Right lobe of liver (tissue), 6 donors: ENCODE data around the gene SCN3A. TPM values are rescaled to one million over a fixed set of nuclear protein-coding genes. Genes with fewer than 3 reads are reported as not detected.
A peak's percentile ranks its signal among the peaks of the same experiment; 100 is the strongest.

Experiments
- ATAC-seq, 4 donors: fragments of 200-7000 bp; cut with Tn5 transposase; one replicate each; pipeline ENCODE4 v1.9.1; 2020; ENCODE audit warnings: mild to moderate bottlenecking in 4 of 4, moderate library complexity in 4 of 4
- DNase-seq, 3 donors: peaks; one replicate each; pipeline ENCODE4 v3.0.0-alpha.2; 2020
- H3K27ac ChIP-seq, 3 donors: fragments of 200-600 bp; one replicate each; pipeline ENCODE4 v1.8.0; 2022
- H3K27me3 ChIP-seq, 2 donors: fragments of 200-600 bp; one replicate each; pipeline ENCODE4 v1.8.0; 2022
- H3K36me3 ChIP-seq, 4 donors: fragments of 200-600 bp; sonication (generic) in 1 of 4; one replicate each; pipeline versions ENCODE4 v1.5.1 to v1.8.0; 2017 to 2022; ENCODE audit warnings: control low read depth in 1 of 4
- H3K4me1 ChIP-seq, 4 donors: fragments of 200-600 bp; sonication (generic) in 1 of 4; one replicate each; pipeline versions ENCODE4 v1.5.1 to v1.8.0; 2017 to 2022; ENCODE audit warnings: control low read depth in 1 of 4
- H3K4me3 ChIP-seq, 3 donors: fragments of 200-600 bp; one replicate each; pipeline ENCODE4 v1.8.0; 2022
- H3K9me3 ChIP-seq, 4 donors: fragments of 200-600 bp; sonication (generic) in 1 of 4; one replicate each; pipeline versions ENCODE4 v1.5.1 to v1.8.0; 2017 to 2022; ENCODE audit warnings: control low read depth in 1 of 4
- CTCF ChIP-seq, 4 donors: fragments of 200-600 bp in 3 of 4; fragments of 450-650 bp in 1 of 4; IDR thresholded peaks; one replicate each; pipeline versions ENCODE4 v1.5.1 to v1.8.0; 2016 to 2022; ENCODE audit warnings: antibody characterized with exemption in 4 of 4, mild to moderate bottlenecking in 2 of 4
- POLR2A ChIP-seq: fragments of 450-650 bp; IDR thresholded peaks from one replicate; pipeline ENCODE4 v1.6.1; 2017; ENCODE audit warnings: antibody characterized with exemption, mild to moderate bottlenecking
- WGBS: methylation state at CpG from one replicate; pipeline ENCODE4 v1.1.6; 2018; ENCODE audit warnings: low coverage, low lambda C conversion rate; ENCODE audit not compliant: insufficient coverage; ENCODE audit errors: missing lambda C conversion rate; 5-methylcytosine and 5-hydroxymethylcytosine counted together
- intact Hi-C, 2 donors: fragments of 100-400 bp; cut with DNase I; formaldehyde crosslinking; loops; one replicate each; pipeline versions ENCODE4 v1.11.2 to v1.14.1; 2022
- total RNA-seq, 6 experiments: library from RNA; depleted of rRNA in 2 of 6; stranded (reverse); fragments of >200 nt in 2 of 6; fragmentation: NEBNext Ultra II Directional in 3 of 6; extraction: Animal tissue kit (Norgen Biotek cat#: 25700) in 3 of 6; gene quantifications; one replicate each; pipeline versions ENCODE4 v1.1.0 to v1.2.4, GENCODE V29; 2016 to 2023
- donor health status: DM: no; HTN: yes; CAD: no.
- donor health status: DM: no; HTN: no; CAD: no.
- donor health status: DM: no; HTN: no; CAD: no.
- donor health status: DM: no; HTN: yes; CAD: no.
- donor health status: DM: no; HTN: yes; CAD: no.

The SCN3A gene
- total RNA-seq, 6 experiments from 2014 or later: 0.02 to 0.17 (median 0.06) TPM; not detected in 3

GRCh38 chr2:165060411-165060810 lies 143.4 kb downstream of the SCN3A start:
- TF ChIP-seq POLR2A (no peak), CTCF (IDR thresholded peaks at IDR 0.05) (no peak)
- intact Hi-C loops: no loop called here
- WGBS: 89% methylated on average over 2 of the region's 2 CpGs
- no peak for ATAC-seq
- no peak overlapping the region for H3K27ac ChIP-seq
- H3K36me3 ChIP-seq: no peaks in the 10 kb centered on the region
- H3K4me3 ChIP-seq: no peak overlapping the region
- H3K27me3 ChIP-seq: no peaks in the 10 kb centered on the region
- DNase-seq: no peak
- peaks cover 0 to 4% (median 0%) of the 10 kb centered on the region in 4 donors for H3K4me1 ChIP-seq
- H3K9me3 ChIP-seq: no peaks in the 10 kb centered on the region

- ATAC-seq (peak in 2 of 4 donors; percentile 25 to 42), DNase-seq (no peak)
- no peaks in the 10 kb centered on the region for H3K36me3 ChIP-seq
- no peak overlapping the region for H3K27ac ChIP-seq
- no peak for TF ChIP-seq CTCF (IDR thresholded peaks at IDR 0.05)
- no peak for TF ChIP-seq POLR2A
- H3K4me1 ChIP-seq: peaks cover 0 to 4% (median 0%) of the 10 kb centered on the region in 4 donors
- H3K9me3 ChIP-seq: no peaks in the 10 kb centered on the region
- intact Hi-C loops: no loop called here
- 43% methylated on average over 2 of the region's 2 CpGs for WGBS
- H3K27me3 ChIP-seq: no peaks in the 10 kb centered on the region
- H3K4me3 ChIP-seq: no peak overlapping the region
Observed at GRCh38 chr2:165058476-165059265, 145.2 kb downstream of the SCN3A start.

- WGBS: 68% methylated on average over 3 of the region's 3 CpGs
- ATAC-seq (no peak), DNase-seq (no peak)
- intact Hi-C loops: no loop called here
- Histone ChIP-seq H3K4me1 (peaks cover 0 to 4% (median 0%) of the 10 kb centered on the region in 4 donors), H3K27me3 (no peaks in the 10 kb centered on the region), H3K4me3 (no peak overlapping the region), H3K27ac (no peak overlapping the region), H3K36me3 (no peaks in the 10 kb centered on the region), H3K9me3 (no peaks in the 10 kb centered on the region)
- no peak for TF ChIP-seq CTCF (IDR thresholded peaks at IDR 0.05)
- no peak for TF ChIP-seq POLR2A
Observed at GRCh38 chr2:165057931-165058330, 145.9 kb downstream of the SCN3A start.

GRCh38 chr2:165057308-165057707 lies 146.5 kb downstream of the SCN3A start:
- intact Hi-C loops: no loop called here
- DNase-seq (no peak), ATAC-seq (peak in 2 of 4 donors; percentile 37 to 54)
- Histone ChIP-seq H3K4me3 (no peak overlapping the region), H3K9me3 (no peaks in the 10 kb centered on the region), H3K4me1 (peaks cover 0 to 4% (median 0%) of the 10 kb centered on the region in 4 donors), H3K36me3 (no peaks in the 10 kb centered on the region), H3K27me3 (no peaks in the 10 kb centered on the region), H3K27ac (no peak overlapping the region)
- TF ChIP-seq POLR2A: no peak
- TF ChIP-seq CTCF (IDR thresholded peaks at IDR 0.05): no peak
- WGBS: 68% methylated on average over 1 of the region's 1 CpG
